Prostate gland (tissue), 2 donors: Measurements from ENCODE around the gene STK38. TPM values are rescaled to one million over a fixed set of nuclear protein-coding genes. Genes with fewer than 3 reads are reported as not detected.

ENCODE experiments used
- DNase-seq: peaks from one replicate; pipeline ENCODE4 v3.0.0-alpha.2; 2019; ENCODE audit warnings: low spot score
- H3K27ac ChIP-seq, 2 donors: fragments of 200-600 bp; sonication (generic); 2 replicates each; pipeline ENCODE4 v1.5.1; 2017 to 2019
- H3K27me3 ChIP-seq: fragments of 200-600 bp; sonication (generic); replicated peaks from 2 replicates; pipeline ENCODE4 v1.5.1; 2019; ENCODE audit not compliant: insufficient read depth
- H3K36me3 ChIP-seq, 2 donors: fragments of 200-600 bp; sonication (generic); 1 replicate in 1 of 2; 2 replicates in 1 of 2; pipeline versions ENCODE4 v1.5.1 to v1.8.1; 2017 to 2019
- H3K4me1 ChIP-seq: fragments of 200-600 bp; sonication (generic); replicated peaks from 2 replicates; pipeline ENCODE4 v1.5.1; 2019
- H3K4me3 ChIP-seq, 2 donors: fragments of 200-600 bp; sonication (generic); 2 replicates each; pipeline ENCODE4 v1.5.1; 2017 to 2019
- H3K9me3 ChIP-seq: fragments of 200-600 bp; sonication (generic); 2 replicates; pipeline ENCODE4 v1.5.1; 2017
- CTCF ChIP-seq, 4 experiments: fragments of 200-600 bp in 2 of 4; fragments of 450-650 bp in 2 of 4; sonication (generic) in 2 of 4; IDR thresholded peaks; 1 replicate in 3 of 4; 2 replicates in 1 of 4; pipeline ENCODE4 v1.5.1; 2016 to 2019; ENCODE audit warnings: antibody characterized with exemption in 4 of 4, mild to moderate bottlenecking in 2 of 4, moderate library complexity in 2 of 4
- POLR2A ChIP-seq: fragments of 450-650 bp; IDR thresholded peaks from one replicate; pipeline ENCODE4 v1.6.1; 2016; ENCODE audit warnings: antibody characterized with exemption, mild to moderate bottlenecking
- POLR2AphosphoS5 ChIP-seq: sonication (generic); formaldehyde crosslinking; IDR thresholded peaks from one replicate; pipeline ENCODE4 v1.6.1; 2017; ENCODE audit warnings: antibody characterized with exemption
- WGBS: methylation state at CpG from one replicate; pipeline ENCODE4 v1.1.5; 2018; 5-methylcytosine and 5-hydroxymethylcytosine counted together
- intact Hi-C: fragments of 100-400 bp; cut with DNase I; formaldehyde crosslinking; loops from one replicate; pipeline ENCODE4 v1.14.2; 2022
- total RNA-seq, 2 donors: library from RNA; depleted of rRNA; stranded (reverse); fragments of >200 nt; gene quantifications; one replicate each; pipeline ENCODE4 v1.1.0, GENCODE V29; 2016

STK38 gene
- total RNA-seq, 2 donors from 2014 or later, result 16.5 to 17.7 TPM

GRCh38 chr6:36539814-36540568 is 7.3 kb downstream of the STK38 start:
- Histone ChIP-seq H3K4me1 (peaks cover 3% of the 10 kb centered on the region), H3K27ac (no peak overlapping the region), H3K27me3 (no peaks in the 10 kb centered on the region), H3K36me3 (no peaks in the 10 kb centered on the region), H3K4me3 (no peak overlapping the region), H3K9me3 (no peaks in the 10 kb centered on the region)
- no peak for DNase-seq
- TF ChIP-seq POLR2AphosphoS5, result no peak
- no peak for TF ChIP-seq POLR2A
- TF ChIP-seq CTCF (IDR thresholded peaks at IDR 0.05), result no peak
- intact Hi-C loops, result no loop called here
- 84% methylated on average over 4 of the region's 4 CpGs for WGBS

- TF ChIP-seq POLR2AphosphoS5 (no peak), POLR2A (no peak), CTCF (IDR thresholded peaks at IDR 0.05) (no peak)
- H3K27me3 ChIP-seq, result no peaks in the 10 kb centered on the region
- no peak overlapping the region for H3K4me3 ChIP-seq
- intact Hi-C loops, result no loop called here
- H3K36me3 ChIP-seq, result no peaks in the 10 kb centered on the region
- no peaks in the 10 kb centered on the region for H3K9me3 ChIP-seq
- no peaks in the 10 kb centered on the region for H3K4me1 ChIP-seq
- WGBS, result 81% methylated on average over 3 of the region's 3 CpGs
- H3K27ac ChIP-seq, result no peak overlapping the region
- DNase-seq, result no peak
Measured at GRCh38 chr6:36536873-36537547, 10.3 kb downstream of the STK38 start.

GRCh38 chr6:36533321-36533720 is 14.0 kb downstream of the STK38 start:
- no peak for DNase-seq
- intact Hi-C loops, result no loop called here
- WGBS, result 58% methylated on average over 1 of the region's 1 CpG
- Histone ChIP-seq H3K27ac (no peak overlapping the region), H3K4me1 (no peaks in the 10 kb centered on the region), H3K4me3 (no peak overlapping the region), H3K9me3 (no peaks in the 10 kb centered on the region), H3K36me3 (no peaks in the 10 kb centered on the region), H3K27me3 (no peaks in the 10 kb centered on the region)
- TF ChIP-seq POLR2A (no peak), POLR2AphosphoS5 (no peak), CTCF (IDR thresholded peaks at IDR 0.05) (no peak)

- 92% methylated on average over 2 of the region's 2 CpGs for WGBS
- DNase-seq, result no peak
- TF ChIP-seq CTCF (IDR thresholded peaks at IDR 0.05) (no peak), POLR2A (no peak), POLR2AphosphoS5 (no peak)
- no peaks in the 10 kb centered on the region for H3K36me3 ChIP-seq
- no peaks in the 10 kb centered on the region for H3K9me3 ChIP-seq
- H3K27me3 ChIP-seq, result no peaks in the 10 kb centered on the region
- no peak overlapping the region for H3K27ac ChIP-seq
- no peaks in the 10 kb centered on the region for H3K4me1 ChIP-seq
- intact Hi-C loops, result no loop called here
- no peak overlapping the region for H3K4me3 ChIP-seq
Measured at GRCh38 chr6:36526066-36526465, 21.2 kb downstream of the STK38 start.

GRCh38 chr6:36525346-36525745 is 21.9 kb downstream of the STK38 start:
- no peaks in the 10 kb centered on the region for H3K27me3 ChIP-seq
- DNase-seq, result no peak
- no peak overlapping the region for H3K4me3 ChIP-seq
- no peaks in the 10 kb centered on the region for H3K9me3 ChIP-seq
- TF ChIP-seq POLR2A (no peak), POLR2AphosphoS5 (no peak), CTCF (IDR thresholded peaks at IDR 0.05) (no peak)
- no peaks in the 10 kb centered on the region for H3K4me1 ChIP-seq
- intact Hi-C loops, result no loop called here
- H3K27ac ChIP-seq, result no peak overlapping the region
- WGBS, result 30% methylated on average over 2 of the region's 2 CpGs
- H3K36me3 ChIP-seq, result no peaks in the 10 kb centered on the region
